COLO668 (cell line): Measurements from ENCODE around the gene CPEB3.
"Not testable (repeated sequence)": the region's sequence is repeated elsewhere in the genome, so short reads cannot be mapped to it uniquely, and the experiment has no call there.

Experiments
- DNase-seq: peaks from one replicate; lab custom pipeline; 2025; ENCODE audit not compliant: unreplicated experiment; lab: John Stamatoyannopoulos, UW

The CPEB3 gene

DNA sequence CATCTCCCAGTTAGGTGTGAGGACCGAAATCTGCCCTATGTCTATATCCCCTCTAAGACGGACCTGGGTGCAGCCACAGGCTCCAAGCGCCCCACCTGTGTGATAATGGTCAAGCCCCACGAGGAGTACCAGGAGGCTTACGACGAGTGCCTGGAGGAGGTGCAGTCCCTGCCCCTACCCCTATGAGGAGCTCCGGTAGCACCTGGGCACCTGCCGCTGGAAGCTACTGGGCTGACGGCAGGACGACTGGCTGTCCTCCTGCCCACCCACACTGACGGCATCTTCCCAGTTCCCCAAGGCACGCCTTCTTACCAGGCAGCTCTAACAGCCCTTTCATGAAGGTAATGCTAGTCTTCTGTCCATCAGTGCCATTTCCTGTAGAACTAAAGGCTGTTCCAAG, 74.3 kb downstream of the CPEB3 start:
- DNase-seq = peak; percentile 0

DNA sequence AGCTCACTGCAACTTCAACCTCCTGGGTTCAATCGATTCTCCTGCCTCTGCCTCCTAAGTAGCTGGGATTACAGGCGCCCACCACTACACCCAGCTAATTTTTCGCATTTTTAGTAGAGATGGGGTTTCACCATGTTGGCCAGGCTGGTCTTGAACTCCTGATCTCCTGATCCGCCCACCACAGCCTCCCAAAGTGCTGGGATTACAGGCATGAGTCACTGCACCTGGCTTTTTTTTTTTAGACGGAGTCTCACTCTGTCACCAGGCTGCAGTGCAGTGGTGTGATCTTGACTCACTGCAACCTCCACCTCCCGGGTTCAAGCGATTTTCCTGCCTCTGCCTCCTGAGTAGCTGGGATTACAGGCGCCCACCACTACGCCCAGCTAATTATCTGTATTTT, 75.7 kb downstream of the CPEB3 start:
- DNase-seq = not testable (repeated sequence)

DNA sequence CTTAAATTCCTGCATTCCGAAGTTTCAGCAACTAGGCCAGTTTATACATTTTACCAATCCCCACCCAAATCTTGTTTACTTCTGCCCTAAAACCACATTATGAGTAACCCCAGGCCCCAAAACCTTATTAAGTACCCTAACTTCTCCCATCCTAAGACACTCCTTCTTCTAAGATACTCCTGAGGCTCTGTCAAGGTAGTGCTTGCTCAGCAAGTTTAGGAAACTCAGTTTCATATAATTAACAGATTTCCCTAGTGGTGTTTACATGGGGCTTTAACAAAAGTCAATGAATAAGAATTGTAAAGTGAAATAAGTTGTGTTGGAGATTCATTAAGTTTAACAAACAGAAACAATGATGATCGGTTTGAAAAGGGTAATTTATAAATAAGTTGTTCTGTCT, 77.8 kb downstream of the CPEB3 start:
- DNase-seq = no peak

DNA sequence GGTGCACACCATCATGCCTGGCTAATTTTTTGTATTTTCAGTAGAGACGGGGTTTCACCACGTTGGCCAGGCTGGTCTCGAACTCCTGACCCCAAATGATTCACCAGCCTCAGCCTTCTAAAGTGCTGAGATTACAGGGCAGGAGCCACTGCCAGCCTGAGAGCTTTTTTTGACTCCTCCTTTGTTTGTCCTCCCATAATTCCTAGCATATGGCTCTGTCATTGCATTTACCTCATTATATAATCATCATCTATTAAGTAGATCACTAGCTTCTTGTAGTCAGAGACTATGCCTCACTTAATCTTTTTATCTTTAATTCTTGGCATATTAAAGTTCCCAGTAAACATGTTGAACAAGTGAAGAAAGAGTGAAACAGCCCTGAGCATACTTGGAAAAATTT, 82.1 kb downstream of the CPEB3 start:
- DNase-seq = no peak

DNA sequence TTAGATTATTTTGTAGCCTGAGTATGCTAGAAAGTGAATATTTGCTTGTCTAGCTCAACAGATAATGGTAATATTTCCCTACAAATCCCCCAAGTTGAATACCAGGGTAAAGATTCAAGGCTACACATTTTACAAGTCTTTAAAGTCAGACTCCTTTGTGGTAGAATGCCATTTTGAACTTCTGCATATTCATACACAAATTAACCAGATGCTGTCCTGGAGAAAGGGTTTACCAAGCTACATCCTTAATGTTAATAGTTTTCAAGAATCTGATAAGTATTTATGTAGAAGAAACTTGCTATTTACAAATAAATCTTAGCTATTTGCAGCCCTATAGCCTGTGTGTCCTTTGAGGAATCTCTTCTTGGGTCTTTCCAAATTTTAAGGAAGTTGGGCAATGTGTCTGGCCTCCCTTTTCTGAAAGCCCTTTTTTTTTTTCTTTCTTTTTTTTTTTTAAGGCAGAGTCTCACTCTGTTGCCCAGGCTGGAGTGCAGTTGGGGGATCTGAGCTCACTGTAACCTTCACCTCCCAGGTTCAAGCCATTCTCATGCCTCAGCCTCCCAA, 82.6 kb downstream of the CPEB3 start:
- DNase-seq = no peak

DNA sequence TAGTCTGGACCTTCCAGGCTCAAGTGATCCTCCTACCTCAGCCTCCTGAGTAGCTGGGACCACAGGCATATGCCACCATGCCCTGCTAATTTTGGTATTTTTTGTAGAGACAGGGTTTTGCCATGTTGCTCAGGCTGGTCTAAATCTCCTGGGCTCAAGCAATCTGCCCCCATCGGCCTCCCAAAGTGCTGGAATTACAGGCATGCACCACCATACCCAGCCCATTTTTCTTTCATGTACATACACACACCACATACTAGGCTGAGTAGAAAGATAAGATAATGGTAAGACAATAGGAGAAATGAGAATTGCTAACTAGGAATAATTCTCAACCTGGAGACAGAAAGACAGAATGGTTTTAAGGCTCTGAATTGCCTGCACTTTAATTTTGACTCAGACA, 83.8 kb downstream of the CPEB3 start:
- no peak for DNase-seq

DNA sequence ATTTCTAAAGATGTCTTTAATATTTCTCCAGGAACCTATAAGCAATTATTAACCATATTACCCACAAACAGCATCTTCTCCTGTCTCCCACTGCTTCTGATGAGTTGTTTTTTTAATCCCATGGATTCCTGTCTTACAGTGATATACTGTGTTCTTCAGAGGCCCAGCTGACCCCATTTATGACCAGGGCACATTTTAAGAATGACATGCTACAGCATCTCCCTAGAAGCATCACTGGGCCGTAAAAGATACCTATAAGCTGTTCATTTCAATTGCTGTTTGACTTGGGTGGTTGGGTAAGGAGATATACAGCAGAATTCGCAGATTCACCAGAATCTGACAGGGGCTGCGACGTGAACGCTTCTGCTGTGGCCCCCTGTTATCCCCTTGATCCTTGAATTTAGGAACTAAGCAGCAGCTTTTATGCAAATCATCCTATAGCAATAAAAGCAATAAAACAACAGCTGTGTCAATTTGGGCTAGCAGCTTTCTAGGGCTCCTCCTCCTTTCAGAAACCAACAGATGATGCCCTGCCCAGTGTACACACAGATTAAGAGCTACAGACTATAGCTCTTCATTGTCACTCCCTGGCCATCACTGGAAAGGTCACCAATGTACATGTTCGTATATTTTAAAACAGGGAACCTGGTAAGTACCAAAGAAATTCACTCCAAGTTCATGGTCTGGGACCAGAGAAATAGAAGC, 86.8 kb downstream of the CPEB3 start:
- peak; percentile 33 for DNase-seq

DNA sequence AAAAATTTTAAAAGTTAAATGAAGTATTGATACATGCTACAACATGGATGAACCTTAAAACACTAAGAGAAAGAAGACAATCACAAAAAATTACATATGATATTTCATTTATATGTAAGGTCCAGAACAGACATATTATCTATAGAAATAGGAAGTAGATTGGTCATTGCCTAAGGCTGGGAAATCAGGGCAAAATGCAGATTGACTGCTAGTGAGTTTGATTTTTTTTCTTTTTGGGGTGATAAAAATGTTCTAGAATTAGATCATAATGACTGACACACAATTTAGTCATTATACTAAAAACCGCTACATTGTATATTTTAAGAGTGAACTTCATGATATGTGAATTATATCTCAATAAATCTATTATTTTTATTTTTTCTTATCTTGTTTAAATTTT, 88.3 kb downstream of the CPEB3 start:
- DNase-seq = no peak

DNA sequence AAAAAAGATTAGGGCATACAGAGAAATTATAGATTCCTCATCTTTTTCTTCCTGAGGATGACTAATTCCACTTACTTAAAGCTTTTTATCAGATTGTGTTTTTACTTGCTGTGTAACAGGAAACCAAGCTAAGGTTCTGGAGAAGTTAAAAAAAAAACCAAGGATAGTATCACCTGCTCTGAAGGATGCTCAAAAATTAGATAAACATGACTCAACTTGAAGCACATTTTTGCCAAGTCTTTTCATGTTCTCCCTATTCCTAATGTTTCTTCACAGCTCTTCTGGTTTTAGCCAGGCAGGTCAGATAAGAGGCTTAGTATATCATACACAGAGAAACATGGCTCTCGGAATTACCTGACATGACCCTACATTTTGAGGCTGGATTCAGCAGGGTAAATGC, 90.3 kb downstream of the CPEB3 start:
- DNase-seq = no peak

DNA sequence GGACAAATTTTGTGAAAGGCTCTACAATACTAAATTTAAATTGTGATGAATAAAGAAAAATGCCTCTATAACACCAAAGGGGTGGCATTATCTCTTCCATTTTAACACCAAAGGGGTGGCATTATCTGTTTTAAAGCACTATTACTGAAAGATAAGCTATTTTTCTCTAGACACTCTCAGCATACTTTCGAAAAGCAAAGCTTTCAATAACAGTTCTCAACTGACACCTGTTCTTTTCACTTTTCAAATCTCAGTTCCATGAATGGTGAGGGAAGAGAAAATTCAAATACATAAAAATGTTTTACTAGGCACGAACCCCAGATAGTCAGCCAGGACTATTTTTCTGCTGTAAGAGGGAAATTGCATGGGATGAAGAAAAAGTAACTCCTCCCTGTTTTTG, 103.8 kb downstream of the CPEB3 start:
- no peak for DNase-seq

DNA sequence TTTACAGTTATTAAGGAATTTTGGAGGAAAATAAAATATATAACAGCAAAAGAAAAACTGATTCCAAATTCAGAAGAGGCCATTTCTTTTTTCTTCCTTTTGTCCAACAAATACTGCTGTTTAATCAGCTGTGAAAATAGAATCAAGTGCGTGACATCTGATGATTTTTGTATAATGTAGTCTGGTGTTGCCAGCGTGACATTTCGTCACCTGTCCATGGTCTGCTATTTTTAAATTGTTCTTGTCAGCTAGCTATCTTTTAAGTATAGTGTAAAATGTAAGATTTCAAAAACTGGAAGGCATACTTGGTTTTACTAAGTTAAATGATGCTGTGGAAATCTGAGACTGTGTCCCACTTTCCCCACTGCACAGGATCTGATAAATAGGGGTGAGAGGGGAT, 105.9 kb downstream of the CPEB3 start:
- no peak for DNase-seq

DNA sequence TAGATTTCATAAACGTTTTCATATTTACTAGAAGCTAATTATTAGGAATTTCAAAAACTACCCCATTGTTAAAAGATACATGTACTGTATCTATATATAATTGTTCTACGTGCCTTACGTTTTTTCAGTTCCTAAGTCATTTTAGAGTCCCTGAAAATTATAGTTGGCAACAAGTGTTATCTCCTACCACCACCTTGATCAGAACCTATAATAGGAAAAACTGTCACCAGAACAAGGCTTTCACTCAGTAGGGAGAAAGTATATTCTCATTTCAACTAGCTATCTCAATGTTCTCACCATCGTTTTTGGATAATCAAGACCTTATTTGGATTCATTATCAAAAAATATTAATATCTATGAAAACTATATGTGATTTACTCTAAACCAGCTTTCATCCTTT, 107.7 kb downstream of the CPEB3 start:
- DNase-seq = no peak

DNA sequence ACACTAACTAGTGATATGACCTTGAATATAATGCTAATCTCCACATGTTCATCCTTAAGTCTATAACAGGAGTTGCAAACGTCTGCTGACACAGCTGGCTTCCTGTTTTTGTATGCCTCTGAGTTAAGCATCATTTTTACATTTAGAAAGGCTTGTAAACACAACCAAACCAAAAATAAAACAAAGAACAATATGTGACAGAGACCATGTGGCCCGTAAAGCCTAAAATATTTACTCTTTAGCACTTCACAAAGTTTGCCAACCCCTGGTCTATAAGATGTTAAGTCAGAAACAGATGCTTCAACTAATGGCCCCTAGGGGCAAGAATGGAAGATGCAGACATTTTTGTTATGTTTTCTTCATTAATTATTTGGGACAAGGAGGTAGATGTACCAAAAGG, 109.3 kb downstream of the CPEB3 start:
- DNase-seq = no peak

DNA sequence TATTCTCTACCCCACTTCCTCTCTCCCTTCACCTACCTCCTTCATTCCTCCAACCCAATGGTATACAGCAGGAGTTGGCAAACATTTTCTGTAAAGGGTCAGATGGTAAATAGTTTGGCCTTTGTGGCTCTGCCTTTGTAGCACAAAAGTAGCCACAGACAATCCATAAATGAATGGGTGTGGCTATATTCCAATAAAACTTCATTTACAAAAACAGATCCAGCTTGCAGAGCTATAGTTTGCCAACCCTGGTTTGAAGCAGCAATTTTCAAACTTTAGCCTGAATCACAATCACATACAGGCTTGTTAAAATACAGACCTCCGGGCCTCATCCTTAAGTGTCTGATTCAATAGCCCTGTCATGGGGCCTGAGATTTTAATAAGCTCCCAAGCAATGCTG, 110.5 kb downstream of the CPEB3 start:
- no peak for DNase-seq

DNA sequence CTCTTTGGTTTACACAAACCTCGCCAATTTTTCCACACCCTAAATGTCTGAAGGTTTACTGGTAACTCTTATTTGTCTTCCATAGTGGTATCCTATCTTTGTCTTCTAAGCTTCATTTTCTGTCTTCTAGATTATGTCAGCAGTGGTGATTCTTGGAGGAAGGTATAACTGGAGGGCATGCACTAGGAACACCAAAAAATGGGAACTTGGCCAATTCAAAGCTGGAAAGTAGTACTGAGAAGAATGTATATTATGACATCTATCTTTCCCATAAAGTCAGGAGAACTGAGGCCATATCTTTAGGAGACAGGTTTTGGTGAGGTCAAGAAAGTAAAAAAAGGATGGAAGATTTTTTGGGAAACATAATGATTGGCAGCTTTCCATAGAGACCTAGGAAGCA, 113.3 kb downstream of the CPEB3 start:
- no peak for DNase-seq

DNA sequence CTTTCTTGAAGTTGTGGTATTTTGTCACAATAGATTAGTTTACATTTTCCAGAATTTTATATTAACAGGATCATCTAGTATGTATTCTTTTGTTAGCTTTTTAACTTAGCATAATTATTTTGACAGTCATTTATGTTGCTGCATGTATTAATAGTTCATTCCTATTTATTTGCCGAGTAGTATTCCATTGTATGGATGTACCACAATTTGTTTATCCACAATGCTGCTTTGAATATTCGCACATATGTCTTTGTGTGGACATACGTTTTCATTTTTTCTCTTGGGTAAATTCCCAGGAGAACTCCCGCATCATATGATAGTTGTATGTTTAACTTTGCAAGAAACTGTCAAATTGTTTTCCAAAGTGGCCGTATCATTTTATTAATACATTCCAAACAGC, 115.7 kb downstream of the CPEB3 start:
- no peak for DNase-seq

DNA sequence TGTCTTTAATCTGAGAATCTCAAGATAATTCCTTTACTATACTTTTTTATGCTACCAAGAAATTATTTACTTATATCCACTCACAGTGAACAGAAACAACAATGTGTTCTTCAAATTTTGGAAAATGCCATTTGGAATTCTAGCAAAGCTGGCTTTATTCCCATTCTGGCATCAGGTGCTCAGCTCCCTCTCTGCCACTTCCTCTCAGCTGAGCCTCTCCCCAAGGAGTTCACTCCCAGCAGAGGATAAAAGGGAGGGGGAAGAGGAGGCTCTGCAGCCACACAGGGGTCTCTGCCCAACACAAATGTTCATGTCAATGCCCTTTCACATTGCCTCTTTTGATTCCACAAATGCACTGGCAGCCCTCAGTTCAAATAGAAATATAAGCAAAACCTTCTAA, 116.9 kb downstream of the CPEB3 start:
- DNase-seq = no peak

DNA sequence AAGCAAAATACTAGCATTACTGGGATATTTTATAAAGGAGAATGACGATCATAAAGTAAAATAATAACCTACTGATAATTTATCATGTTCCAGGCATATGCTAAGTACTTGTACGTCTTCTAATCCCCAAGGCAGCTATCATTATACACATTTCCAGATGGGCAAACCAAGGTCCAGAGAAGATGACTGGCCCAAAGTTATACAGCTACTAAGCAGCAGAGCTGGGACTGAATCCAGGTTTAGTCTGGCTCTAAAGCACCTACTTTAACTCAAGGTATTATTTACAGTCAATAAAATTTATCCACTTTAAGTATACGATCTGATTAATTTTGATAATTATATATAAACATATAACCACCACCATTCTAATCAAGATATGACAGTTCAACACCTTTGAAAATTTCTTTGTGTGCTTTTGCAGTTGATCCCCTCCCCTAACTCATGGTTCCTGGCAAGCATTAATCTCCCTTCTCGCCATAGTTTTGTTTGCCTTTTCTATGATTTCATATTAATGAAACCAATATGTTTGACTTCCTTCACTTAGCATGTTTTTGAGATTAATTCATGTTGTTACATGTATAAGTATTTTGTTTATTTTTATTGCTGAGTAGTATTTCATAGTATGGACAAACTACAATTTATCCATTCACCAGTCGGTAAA, 126.7 kb downstream of the CPEB3 start:
- DNase-seq = no peak

DNA sequence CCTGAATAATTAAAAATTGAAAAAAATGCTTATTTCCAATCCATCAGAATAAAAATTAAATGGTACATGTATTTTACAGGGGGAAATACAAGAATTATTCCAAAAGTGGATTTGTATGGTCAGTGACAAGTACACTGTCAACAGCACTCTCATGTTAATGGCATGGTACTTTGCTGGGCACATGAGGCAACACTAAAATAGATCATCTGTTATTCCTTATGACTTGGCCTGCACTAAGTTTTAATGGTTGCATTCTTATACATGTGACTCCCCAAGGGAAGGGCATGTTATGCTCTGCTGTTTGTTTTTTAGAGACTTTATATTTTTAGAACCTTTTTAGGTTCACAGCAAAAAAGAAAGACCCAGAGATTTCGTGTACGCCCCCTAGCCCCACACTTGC, 128.3 kb downstream of the CPEB3 start:
- no peak for DNase-seq

DNA sequence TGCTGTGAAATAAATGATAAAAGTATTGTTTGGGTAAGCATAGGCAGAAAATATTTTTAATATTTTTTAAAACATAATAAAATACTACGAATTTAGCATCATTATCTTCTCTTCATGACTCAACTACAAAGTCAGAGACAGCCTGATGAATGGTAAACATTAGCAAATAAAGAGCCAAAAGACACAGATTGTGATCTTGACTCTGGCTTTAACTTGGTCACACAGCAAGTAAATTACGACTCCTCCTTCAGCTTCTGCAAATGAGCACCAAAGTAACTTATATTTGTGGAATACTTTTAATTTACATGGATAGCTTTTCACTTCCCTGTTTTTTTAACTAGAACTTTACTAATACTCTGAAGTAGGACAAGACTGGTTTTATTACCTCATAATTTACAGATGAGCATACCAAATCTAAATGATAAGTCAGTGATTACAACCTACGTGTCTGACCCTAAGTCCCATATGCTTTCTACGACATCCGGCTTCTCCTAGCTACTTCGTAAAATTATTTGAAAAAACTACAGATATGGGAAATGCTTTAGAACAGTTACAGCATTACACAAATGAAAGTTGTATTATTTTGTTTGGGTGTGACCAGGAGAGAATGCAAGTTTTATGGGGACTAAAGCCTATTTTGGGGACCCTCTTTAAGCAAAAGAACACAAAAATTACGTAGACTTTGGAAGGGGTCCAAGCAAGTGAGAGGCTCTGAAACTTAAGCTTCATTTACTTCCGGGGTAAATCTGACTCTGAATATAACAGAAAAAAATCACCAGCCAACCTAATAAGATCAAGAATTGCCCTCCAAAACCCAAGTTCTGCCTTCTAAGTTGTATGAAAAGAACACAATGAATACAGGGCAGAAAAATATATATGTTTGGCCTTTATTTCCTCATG, 133.8 kb downstream of the CPEB3 start:
- DNase-seq = no peak

DNA sequence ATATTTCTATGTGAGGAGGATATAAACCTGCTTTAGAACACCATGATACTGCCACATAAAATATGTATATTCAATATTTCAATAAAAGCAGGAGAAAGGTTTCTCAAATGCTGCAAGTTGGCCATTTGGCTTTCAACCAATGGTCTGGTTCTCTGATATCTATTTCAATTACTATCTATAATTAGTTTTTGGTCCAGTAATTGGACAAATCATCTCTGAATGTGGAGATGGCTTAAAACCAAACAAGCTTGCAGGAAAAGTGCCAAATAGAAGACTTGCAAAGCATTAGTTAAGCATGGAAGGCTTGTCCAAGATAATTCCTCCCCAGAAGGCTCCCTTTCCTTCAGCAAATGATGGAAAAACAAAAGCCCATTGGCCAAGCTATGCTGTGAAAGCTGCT, 140.1 kb downstream of the CPEB3 start:
- no peak for DNase-seq

DNA sequence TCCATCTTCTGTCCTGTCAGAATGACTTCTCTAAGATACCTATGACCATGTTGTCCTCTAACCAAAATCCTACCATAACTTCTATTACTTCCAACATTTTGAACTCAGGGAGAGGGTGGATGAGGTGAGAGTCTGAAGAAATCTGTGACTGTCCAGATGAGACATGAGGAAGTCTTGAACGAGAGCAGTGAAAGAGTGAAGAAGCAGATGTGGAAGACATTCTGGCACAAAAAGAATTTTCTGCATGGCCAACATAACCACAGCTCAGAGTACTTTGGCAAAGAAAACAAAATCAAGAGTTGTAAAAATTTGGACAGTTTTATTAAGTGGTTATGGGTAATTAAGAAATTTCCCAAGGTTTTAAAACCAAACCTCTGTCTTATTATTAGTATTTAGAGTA, 141.6 kb downstream of the CPEB3 start:
- no peak for DNase-seq
